Fibroblast of lung (primary cell): ENCODE measurements around the gene SP6. TPM values are rescaled to one million over a fixed set of nuclear protein-coding genes. Genes with fewer than 3 reads are reported as not detected.

Source experiments
- DNase-seq, 2 donors: peaks; one replicate each; pipeline versions ENCODE4 v3.0.0 to v3.0.0-alpha.2; 2010; ENCODE audit warnings: low read depth in 2 of 2
- H2AFZ ChIP-seq: 2 replicates; pipeline ENCODE4 v1.5.1; 2012; ENCODE audit warnings: low read length, control low read depth, inconsistent platforms
- H3K27ac ChIP-seq: 2 replicates; pipeline ENCODE4 v1.5.1; 2011; ENCODE audit warnings: low read length, control low read depth; ENCODE audit not compliant: insufficient read depth
- H3K27me3 ChIP-seq: 2 replicates; pipeline ENCODE4 v1.5.1; 2011; ENCODE audit warnings: mild to moderate bottlenecking, low read length; ENCODE audit not compliant: control insufficient read depth, insufficient read depth
- H3K36me3 ChIP-seq: 2 replicates; pipeline ENCODE4 v1.5.1; 2011; ENCODE audit warnings: low read length; ENCODE audit not compliant: control insufficient read depth, insufficient read depth
- H3K4me1 ChIP-seq: 2 replicates; pipeline ENCODE4 v1.5.1; 2011; ENCODE audit warnings: low read length; ENCODE audit not compliant: control insufficient read depth, insufficient read depth; ENCODE audit errors: extremely low read depth
- H3K4me2 ChIP-seq: 2 replicates; pipeline ENCODE4 v1.5.1; 2011; ENCODE audit warnings: low read length, control low read depth; ENCODE audit not compliant: insufficient read depth; ENCODE audit errors: extremely low read depth
- H3K4me3 ChIP-seq, 4 experiments: fragments of 200-600 bp in 1 of 4; sonication (generic) in 1 of 4; replicated peaks in 1 of 4; 2 replicates each; pipeline ENCODE4 v1.5.1; 2011 to 2016; ENCODE audit warnings: low read length in 4 of 4, low read depth in 3 of 4, mild to moderate bottlenecking in 3 of 4, control low read depth in 2 of 4, inconsistent platforms in 1 of 4, mixed read lengths in 1 of 4; ENCODE audit not compliant: insufficient read depth in 1 of 4; ENCODE audit errors: control extremely low read depth in 1 of 4
- H3K79me2 ChIP-seq: 2 replicates; pipeline ENCODE4 v1.5.1; 2012; ENCODE audit warnings: mild to moderate bottlenecking, low read length, inconsistent platforms; ENCODE audit not compliant: control insufficient read depth, insufficient read depth
- H3K9ac ChIP-seq: 2 replicates; pipeline ENCODE4 v1.5.1; 2011; ENCODE audit warnings: mild to moderate bottlenecking, low read length, control low read depth; ENCODE audit not compliant: insufficient read depth
- H3K9me3 ChIP-seq: 2 replicates; pipeline ENCODE4 v1.5.1; 2012; ENCODE audit warnings: low read depth, low read length; ENCODE audit not compliant: control insufficient read depth, insufficient read depth
- H4K20me1 ChIP-seq: 2 replicates; pipeline ENCODE4 v1.5.1; 2011; ENCODE audit warnings: low read length; ENCODE audit not compliant: control insufficient read depth, insufficient read depth; ENCODE audit errors: extremely low read depth
- CTCF ChIP-seq, 2 donors: IDR thresholded peaks in 1 of 2; conservative IDR thresholded peaks in 1 of 2; 1 replicate in 1 of 2; 2 replicates in 1 of 2; pipeline ENCODE4 v1.5.1; 2011 to 2012; ENCODE audit warnings: low read length in 2 of 2, control low read depth in 1 of 2, inconsistent platforms in 1 of 2, low read depth in 1 of 2, mild to moderate bottlenecking in 1 of 2
- EZH2 ChIP-seq: IDR thresholded peaks from 2 replicates; pipeline ENCODE4 v1.5.1; 2012; ENCODE audit warnings: low read length, control low read depth, mild to moderate bottlenecking; ENCODE audit errors: missing control alignments
- polyA plus RNA-seq, 2 donors: library from polyadenylated mRNA; depleted of rRNA in 1 of 2; stranded (reverse) in 1 of 2; unstranded in 1 of 2; fragments of >200 nt; gene quantifications; 2 replicates each; pipeline ENCODE4 v1.2.1, GENCODE V29; 2011 to 2012; ENCODE audit warnings: missing spikeins in 1 of 2
- total RNA-seq: library from RNA; depleted of rRNA; stranded (reverse); fragments of >200 nt; gene quantifications from 2 replicates; pipeline ENCODE4 v1.2.1, GENCODE V29; 2014

SP6 gene
- total and polyA plus RNA-seq, 2 donors (not counting 1 experiment from before 2014, with no cell fraction given), result under 0.01 to 0.07 TPM

GRCh38 chr17:47878203-47879027, 27.5 kb upstream of the SP6 start:
- Histone ChIP-seq H3K9ac (no peak overlapping the region), H2AFZ (no peak overlapping the region), H3K9me3 (no peaks in the 10 kb centered on the region), H3K4me3 (no peak overlapping the region), H3K27me3 (peaks cover 15% of the 10 kb centered on the region), H3K79me2 (no peaks in the 10 kb centered on the region), H4K20me1 (no peaks in the 10 kb centered on the region), H3K4me2 (no peak overlapping the region), H3K4me1 (peaks cover 2% of the 10 kb centered on the region), H3K36me3 (no peaks in the 10 kb centered on the region), H3K27ac (no peak overlapping the region)
- DNase-seq, result peak in 1 of 2 donors; percentile 48
- TF ChIP-seq EZH2 (no peak), CTCF (conservative IDR thresholded peaks at IDR 0.05 in 1 of 2, IDR thresholded peaks at IDR 0.05 in 1 of 2; ENCODE audit: low read depth in 1 of 2, low read length in 2 of 2) (no peak)

- TF ChIP-seq CTCF (conservative IDR thresholded peaks at IDR 0.05 in 1 of 2, IDR thresholded peaks at IDR 0.05 in 1 of 2; ENCODE audit: low read depth in 1 of 2, low read length in 2 of 2) (no peak), EZH2 (no peak)
- peaks cover 22% of the 10 kb centered on the region for H3K27me3 ChIP-seq
- no peaks in the 10 kb centered on the region for H3K36me3 ChIP-seq
- H3K9ac ChIP-seq, result no peak overlapping the region
- no peaks in the 10 kb centered on the region for H3K79me2 ChIP-seq
- H3K4me1 ChIP-seq, result peaks cover under 1% of the 10 kb centered on the region
- no peak overlapping the region for H3K4me2 ChIP-seq
- no peak overlapping the region for H3K4me3 ChIP-seq
- H4K20me1 ChIP-seq, result no peaks in the 10 kb centered on the region
- H3K9me3 ChIP-seq, result no peaks in the 10 kb centered on the region
- no peak overlapping the region for H2AFZ ChIP-seq
- DNase-seq, result no peak
- no peak overlapping the region for H3K27ac ChIP-seq
Measured at GRCh38 chr17:47877368-47878034, 26.5 kb upstream of the SP6 start.
